Suprapubic skin (tissue), 4 donors: Measurements from ENCODE around the gene CHST11. TPM values are rescaled to one million over a fixed set of nuclear protein-coding genes. Genes with fewer than 3 reads are reported as not detected.
"Not testable (repeated sequence)": the region's sequence is repeated elsewhere in the genome, so short reads cannot be mapped to it uniquely, and the experiment has no call there.

Experiments used
- DNase-seq, 2 donors: peaks; one replicate each; pipeline ENCODE4 v3.0.0-alpha.2; 2019; ENCODE audit warnings: low spot score in 2 of 2
- H3K27ac ChIP-seq: fragments of 200-600 bp; sonication (generic); one replicate; pipeline ENCODE4 v1.5.1; 2019
- H3K27me3 ChIP-seq: fragments of 200-600 bp; sonication (generic); one replicate; pipeline ENCODE4 v1.5.1; 2019
- H3K36me3 ChIP-seq: fragments of 200-600 bp; sonication (generic); one replicate; pipeline ENCODE4 v1.5.1; 2019
- H3K4me1 ChIP-seq: fragments of 200-600 bp; sonication (generic); one replicate; pipeline ENCODE4 v1.5.1; 2019
- H3K4me3 ChIP-seq: fragments of 200-600 bp; sonication (generic); one replicate; pipeline ENCODE4 v1.5.1; 2019; ENCODE audit warnings: mild to moderate bottlenecking
- H3K9me3 ChIP-seq: fragments of 200-600 bp; sonication (generic); one replicate; pipeline ENCODE4 v1.5.1; 2019
- EP300 ChIP-seq: sonication (generic); formaldehyde crosslinking; IDR thresholded peaks from one replicate; pipeline ENCODE4 v1.6.1; 2017; ENCODE audit warnings: antibody characterized with exemption
- POLR2A ChIP-seq, 2 donors: fragments of 450-650 bp; IDR thresholded peaks; one replicate each; pipeline ENCODE4 v1.6.1; 2017; ENCODE audit warnings: antibody characterized with exemption in 2 of 2, mild to moderate bottlenecking in 2 of 2, moderate library complexity in 2 of 2
- POLR2AphosphoS5 ChIP-seq, 3 donors: sonication (generic); formaldehyde crosslinking; IDR thresholded peaks; one replicate each; pipeline ENCODE4 v1.6.1; 2017; ENCODE audit warnings: antibody characterized with exemption in 3 of 3
- WGBS: methylation state at CpG from one replicate; pipeline ENCODE4 v1.1.5; 2018; 5-methylcytosine and 5-hydroxymethylcytosine counted together
- total RNA-seq, 4 donors: library from RNA; depleted of rRNA; stranded (reverse); fragments of >200 nt; gene quantifications; one replicate each; pipeline ENCODE4 v1.1.0, GENCODE V29; 2016
- TF ChIP-seq, protein P1 (sequence below), 2 donors: fragments of 200-600 bp in 1 of 2; fragments of 450-650 bp in 1 of 2; sonication (generic) in 1 of 2; IDR thresholded peaks; one replicate each; pipeline ENCODE4 v1.5.1; 2016 to 2019; ENCODE audit warnings: antibody characterized with exemption in 2 of 2, mild to moderate bottlenecking in 1 of 2, moderate library complexity in 1 of 2

CHST11 gene
- total RNA-seq, 4 donors from 2014 or later: 1.8 to 5.8 (median 3.8) TPM

DNA sequence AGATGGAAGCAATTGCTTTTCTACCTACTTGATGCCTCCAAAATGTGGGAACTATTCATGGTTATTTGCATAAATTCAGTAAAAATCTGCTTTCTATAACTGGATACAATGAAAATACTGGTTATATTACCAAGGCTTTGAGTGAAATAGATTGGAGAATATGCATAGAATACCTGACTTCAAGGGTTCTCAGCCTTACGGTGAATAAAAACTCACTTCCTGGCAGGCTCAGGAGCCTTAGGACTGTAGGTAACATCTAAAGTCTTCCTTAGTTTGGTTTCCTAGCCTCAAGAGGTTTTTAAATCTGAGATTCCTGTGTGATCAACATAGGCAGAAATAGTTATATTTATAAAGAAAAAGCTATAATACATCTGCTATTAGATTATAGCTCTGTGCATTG is 342.7 kb downstream of the CHST11 start:
- no peaks in the 10 kb centered on the region for H3K36me3 ChIP-seq
- H3K27ac ChIP-seq: no peak overlapping the region
- no peaks in the 10 kb centered on the region for H3K27me3 ChIP-seq
- H3K9me3 ChIP-seq: no peaks in the 10 kb centered on the region
- no peaks in the 10 kb centered on the region for H3K4me1 ChIP-seq
- no peak overlapping the region for H3K4me3 ChIP-seq
- WGBS: 96% methylated on average over 1 of the region's 1 CpG
- no peak for TF ChIP-seq POLR2AphosphoS5 (IDR thresholded peaks at IDR 0.05)
- no peak for TF ChIP-seq POLR2A (IDR thresholded peaks at IDR 0.05)
- TF ChIP-seq EP300: no peak
- TF ChIP-seq, protein P1, sequence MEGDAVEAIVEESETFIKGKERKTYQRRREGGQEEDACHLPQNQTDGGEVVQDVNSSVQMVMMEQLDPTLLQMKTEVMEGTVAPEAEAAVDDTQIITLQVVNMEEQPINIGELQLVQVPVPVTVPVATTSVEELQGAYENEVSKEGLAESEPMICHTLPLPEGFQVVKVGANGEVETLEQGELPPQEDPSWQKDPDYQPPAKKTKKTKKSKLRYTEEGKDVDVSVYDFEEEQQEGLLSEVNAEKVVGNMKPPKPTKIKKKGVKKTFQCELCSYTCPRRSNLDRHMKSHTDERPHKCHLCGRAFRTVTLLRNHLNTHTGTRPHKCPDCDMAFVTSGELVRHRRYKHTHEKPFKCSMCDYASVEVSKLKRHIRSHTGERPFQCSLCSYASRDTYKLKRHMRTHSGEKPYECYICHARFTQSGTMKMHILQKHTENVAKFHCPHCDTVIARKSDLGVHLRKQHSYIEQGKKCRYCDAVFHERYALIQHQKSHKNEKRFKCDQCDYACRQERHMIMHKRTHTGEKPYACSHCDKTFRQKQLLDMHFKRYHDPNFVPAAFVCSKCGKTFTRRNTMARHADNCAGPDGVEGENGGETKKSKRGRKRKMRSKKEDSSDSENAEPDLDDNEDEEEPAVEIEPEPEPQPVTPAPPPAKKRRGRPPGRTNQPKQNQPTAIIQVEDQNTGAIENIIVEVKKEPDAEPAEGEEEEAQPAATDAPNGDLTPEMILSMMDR (IDR thresholded peaks at IDR 0.05): no peak
- DNase-seq: no peak

DNA sequence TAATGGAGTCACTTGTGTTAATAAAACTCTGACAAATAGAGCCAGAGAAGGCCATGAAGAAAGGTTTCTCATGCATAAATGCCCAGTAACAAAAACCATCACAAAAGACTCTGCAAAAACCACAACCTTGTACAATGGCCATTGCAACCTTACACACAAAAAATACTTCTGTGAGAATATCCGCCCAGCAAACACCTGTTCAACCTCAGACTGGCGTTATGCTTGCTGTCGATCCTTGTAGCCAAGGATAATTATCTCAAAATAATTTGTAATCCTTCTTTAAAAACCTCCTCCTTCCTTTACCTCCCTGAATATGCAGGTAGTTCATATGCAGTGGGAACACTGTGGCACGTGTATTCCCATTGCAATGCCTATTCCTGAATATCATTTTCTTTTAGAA is 344.3 kb downstream of the CHST11 start:
- Histone ChIP-seq H3K27me3 (no peaks in the 10 kb centered on the region), H3K4me3 (no peak overlapping the region), H3K36me3 (no peaks in the 10 kb centered on the region), H3K9me3 (no peaks in the 10 kb centered on the region), H3K4me1 (no peaks in the 10 kb centered on the region), H3K27ac (no peak overlapping the region)
- 91% methylated on average over 4 of the region's 4 CpGs for WGBS
- TF ChIP-seq, protein P1 (IDR thresholded peaks at IDR 0.05): no peak
- TF ChIP-seq EP300 (no peak), POLR2AphosphoS5 (IDR thresholded peaks at IDR 0.05) (no peak), POLR2A (IDR thresholded peaks at IDR 0.05) (no peak)
- DNase-seq: no peak

DNA sequence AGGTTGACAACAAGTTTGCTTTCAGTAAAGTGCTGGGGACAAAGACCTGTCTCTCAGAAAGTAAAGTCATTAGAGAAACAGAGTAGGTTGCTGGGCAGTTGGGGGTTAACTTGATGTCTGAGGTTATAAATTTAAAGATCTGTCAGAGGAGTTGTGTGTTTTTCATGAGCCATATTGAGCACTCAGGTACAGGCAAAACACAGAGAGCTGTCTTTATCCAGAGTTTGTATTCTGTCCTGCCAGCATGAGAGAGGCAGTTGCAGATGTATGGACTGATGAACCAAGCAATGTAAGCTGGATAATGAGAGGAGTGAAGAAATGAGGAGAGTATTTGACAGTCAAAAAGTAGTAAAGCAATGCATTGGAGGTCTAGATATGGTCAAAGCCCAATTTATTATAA is 344.7 kb downstream of the CHST11 start:
- H3K27ac ChIP-seq: no peak overlapping the region
- H3K27me3 ChIP-seq: no peaks in the 10 kb centered on the region
- no peak overlapping the region for H3K4me3 ChIP-seq
- TF ChIP-seq POLR2A (IDR thresholded peaks at IDR 0.05): no peak
- no peak for DNase-seq
- no peaks in the 10 kb centered on the region for H3K36me3 ChIP-seq
- no peaks in the 10 kb centered on the region for H3K4me1 ChIP-seq
- H3K9me3 ChIP-seq: no peaks in the 10 kb centered on the region

DNA sequence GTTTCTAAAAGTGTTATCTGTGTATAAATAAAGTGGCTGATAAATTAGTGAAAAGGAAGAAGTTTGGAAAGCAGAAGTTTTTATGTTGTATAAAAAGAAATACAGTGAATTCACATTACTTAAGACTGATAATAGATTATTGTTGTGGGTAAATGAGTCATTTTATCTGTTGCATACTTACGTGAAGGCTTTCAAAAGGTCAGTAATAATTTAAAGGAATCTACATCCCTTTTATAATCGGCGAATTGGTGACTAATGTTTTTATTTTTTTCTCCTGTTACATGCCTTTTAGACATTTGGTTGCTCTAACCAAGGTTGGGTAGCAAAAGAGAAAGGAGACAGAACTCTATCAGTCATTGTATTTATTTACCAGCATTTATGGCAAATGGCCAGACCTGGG is 345.5 kb downstream of the CHST11 start:
- no peak overlapping the region for H3K4me3 ChIP-seq
- no peaks in the 10 kb centered on the region for H3K27me3 ChIP-seq
- H3K36me3 ChIP-seq: no peaks in the 10 kb centered on the region
- DNase-seq: no peak
- no peaks in the 10 kb centered on the region for H3K9me3 ChIP-seq
- H3K4me1 ChIP-seq: no peaks in the 10 kb centered on the region
- TF ChIP-seq EP300: no peak
- no peak for TF ChIP-seq POLR2A (IDR thresholded peaks at IDR 0.05)
- TF ChIP-seq POLR2AphosphoS5 (IDR thresholded peaks at IDR 0.05): no peak
- TF ChIP-seq, protein P1 (IDR thresholded peaks at IDR 0.05): no peak
- WGBS: 67% methylated on average over 3 of the region's 3 CpGs
- H3K27ac ChIP-seq: no peak overlapping the region

DNA sequence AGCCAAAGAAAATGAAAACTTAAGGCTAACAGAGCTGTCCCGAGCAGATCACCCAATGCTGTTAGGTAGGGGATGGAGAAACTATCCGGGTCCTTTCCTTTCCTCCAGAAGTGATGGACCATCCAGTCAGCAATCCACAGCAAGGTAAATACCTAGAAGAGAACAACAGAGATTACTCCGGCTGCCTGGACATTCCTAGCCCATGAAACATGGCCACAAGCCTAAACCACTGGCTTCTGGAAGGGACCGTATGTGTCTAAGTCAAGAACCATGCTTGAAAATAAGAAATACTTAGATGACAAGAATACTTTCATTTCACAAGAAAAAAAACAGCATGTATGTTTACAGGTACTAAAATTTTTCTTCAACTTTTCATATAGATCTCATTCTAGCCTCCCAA is 348.4 kb downstream of the CHST11 start:
- 61% methylated on average over 4 of the region's 4 CpGs for WGBS
- no peak for TF ChIP-seq POLR2AphosphoS5 (IDR thresholded peaks at IDR 0.05)
- TF ChIP-seq, protein P1 (IDR thresholded peaks at IDR 0.05): no peak
- TF ChIP-seq EP300: no peak
- TF ChIP-seq POLR2A (IDR thresholded peaks at IDR 0.05): no peak
- Histone ChIP-seq H3K4me1 (no peaks in the 10 kb centered on the region), H3K27me3 (no peaks in the 10 kb centered on the region), H3K27ac (no peak overlapping the region), H3K4me3 (no peak overlapping the region), H3K9me3 (no peaks in the 10 kb centered on the region), H3K36me3 (no peaks in the 10 kb centered on the region)
- no peak for DNase-seq

DNA sequence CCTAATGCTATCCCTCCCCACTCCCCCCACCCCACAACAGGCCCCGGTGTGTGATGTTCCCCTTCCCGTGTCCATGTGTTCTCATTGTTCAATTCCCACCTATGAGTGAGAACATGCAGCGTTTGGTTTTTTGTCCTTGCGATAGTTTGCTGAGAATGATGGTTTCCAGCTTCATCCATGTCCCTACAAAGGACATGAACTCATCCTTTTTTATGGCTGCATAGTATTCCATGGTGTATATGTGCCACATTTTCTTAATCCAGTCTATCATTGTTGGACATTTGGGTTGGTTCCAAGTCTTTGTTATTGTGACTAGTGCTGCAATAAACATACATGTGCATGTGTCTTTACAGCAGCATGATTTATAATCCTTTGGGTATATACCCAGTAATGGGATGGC is 349.4 kb downstream of the CHST11 start:
- H3K9me3 ChIP-seq, H3K4me1 ChIP-seq, H3K27ac ChIP-seq, H3K27me3 ChIP-seq, H3K4me3 ChIP-seq, H3K36me3 ChIP-seq, DNase-seq: not testable (repeated sequence)
- 86% methylated on average over 4 of the region's 4 CpGs for WGBS
